ENCODE measurements around the gene IL23A.
A peak's percentile ranks its signal among the peaks of the same experiment; 100 is the strongest.
"Not testable (repeated sequence)": the region's sequence is repeated elsewhere in the genome, so short reads cannot be mapped to it uniquely, and the experiment has no call there.

The IL23A gene

GRCh38 chr12:56334490-56334793 lies 4.2 kb upstream of the IL23A start:
- Histone ChIP-seq H3K4me1 (ENCODE audit: low read depth, poor library complexity, severe bottlenecking) (peaks cover 54% of the 10 kb centered on the region), H3K27me3 (ENCODE audit: insufficient read depth, low read depth) (no peaks in the 10 kb centered on the region), H3K36me3 (ENCODE audit: insufficient read depth) (no peaks in the 10 kb centered on the region), H2AFZ (ENCODE audit: low read depth) (peak overlapping the region; percentile 90), H3K4me2 (peak overlapping the region; percentile 72), H3K27ac (peak overlapping the region; percentile 78), H3K4me3 (IDR thresholded peaks at IDR 0.05; ENCODE audit: insufficient read depth, low read depth, low read length) (peak overlapping the region; percentile 54), H3K9ac (peak overlapping the region; percentile 79), H3K79me2 (ENCODE audit: insufficient read depth, low read depth) (0 out of 2 replicates have a peak, but pooled peaks cover 5% of the 10 kb centered on the region), H4K20me1 (ENCODE audit: insufficient read depth) (no peaks in the 10 kb centered on the region)
- TF ChIP-seq, protein P1, sequence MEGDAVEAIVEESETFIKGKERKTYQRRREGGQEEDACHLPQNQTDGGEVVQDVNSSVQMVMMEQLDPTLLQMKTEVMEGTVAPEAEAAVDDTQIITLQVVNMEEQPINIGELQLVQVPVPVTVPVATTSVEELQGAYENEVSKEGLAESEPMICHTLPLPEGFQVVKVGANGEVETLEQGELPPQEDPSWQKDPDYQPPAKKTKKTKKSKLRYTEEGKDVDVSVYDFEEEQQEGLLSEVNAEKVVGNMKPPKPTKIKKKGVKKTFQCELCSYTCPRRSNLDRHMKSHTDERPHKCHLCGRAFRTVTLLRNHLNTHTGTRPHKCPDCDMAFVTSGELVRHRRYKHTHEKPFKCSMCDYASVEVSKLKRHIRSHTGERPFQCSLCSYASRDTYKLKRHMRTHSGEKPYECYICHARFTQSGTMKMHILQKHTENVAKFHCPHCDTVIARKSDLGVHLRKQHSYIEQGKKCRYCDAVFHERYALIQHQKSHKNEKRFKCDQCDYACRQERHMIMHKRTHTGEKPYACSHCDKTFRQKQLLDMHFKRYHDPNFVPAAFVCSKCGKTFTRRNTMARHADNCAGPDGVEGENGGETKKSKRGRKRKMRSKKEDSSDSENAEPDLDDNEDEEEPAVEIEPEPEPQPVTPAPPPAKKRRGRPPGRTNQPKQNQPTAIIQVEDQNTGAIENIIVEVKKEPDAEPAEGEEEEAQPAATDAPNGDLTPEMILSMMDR (conservative IDR thresholded peaks at IDR 0.05; ENCODE audit: low read depth, low read length), result peak; percentile 20; the same call in 1 of the 2 replicates

DNA sequence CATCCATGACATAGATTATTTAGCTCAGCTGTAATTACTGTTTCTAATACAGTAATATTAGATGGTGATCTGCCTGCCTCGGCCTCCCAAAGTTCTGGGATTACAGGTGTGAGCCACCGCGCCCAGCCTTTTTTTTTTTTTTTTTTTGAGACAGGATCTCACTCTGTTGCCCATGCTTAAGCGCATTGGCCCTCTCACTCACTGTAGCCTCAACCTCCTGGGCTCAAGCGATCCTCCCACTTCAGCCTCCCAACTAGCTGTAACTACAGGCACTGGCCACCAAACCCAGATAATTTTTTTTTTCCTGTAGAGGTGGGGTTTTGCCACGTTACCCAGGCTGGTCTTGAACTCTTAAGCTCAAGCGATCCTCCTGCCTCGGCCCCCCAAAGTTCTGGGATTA lies 3.2 kb upstream of the IL23A start:
- not testable (repeated sequence) for H3K27ac ChIP-seq; H3K36me3 ChIP-seq (ENCODE audit: insufficient read depth); H3K79me2 ChIP-seq (ENCODE audit: insufficient read depth, low read depth); H3K27me3 ChIP-seq (ENCODE audit: insufficient read depth, low read depth); H2AFZ ChIP-seq (ENCODE audit: low read depth); H3K9ac ChIP-seq; H3K4me2 ChIP-seq; H3K4me3 ChIP-seq (IDR thresholded peaks at IDR 0.05; ENCODE audit: insufficient read depth, low read depth, low read length); H4K20me1 ChIP-seq (ENCODE audit: insufficient read depth)
- peaks cover 65% of the 10 kb centered on the region for H3K4me1 ChIP-seq (ENCODE audit: low read depth, poor library complexity, severe bottlenecking)

DNA sequence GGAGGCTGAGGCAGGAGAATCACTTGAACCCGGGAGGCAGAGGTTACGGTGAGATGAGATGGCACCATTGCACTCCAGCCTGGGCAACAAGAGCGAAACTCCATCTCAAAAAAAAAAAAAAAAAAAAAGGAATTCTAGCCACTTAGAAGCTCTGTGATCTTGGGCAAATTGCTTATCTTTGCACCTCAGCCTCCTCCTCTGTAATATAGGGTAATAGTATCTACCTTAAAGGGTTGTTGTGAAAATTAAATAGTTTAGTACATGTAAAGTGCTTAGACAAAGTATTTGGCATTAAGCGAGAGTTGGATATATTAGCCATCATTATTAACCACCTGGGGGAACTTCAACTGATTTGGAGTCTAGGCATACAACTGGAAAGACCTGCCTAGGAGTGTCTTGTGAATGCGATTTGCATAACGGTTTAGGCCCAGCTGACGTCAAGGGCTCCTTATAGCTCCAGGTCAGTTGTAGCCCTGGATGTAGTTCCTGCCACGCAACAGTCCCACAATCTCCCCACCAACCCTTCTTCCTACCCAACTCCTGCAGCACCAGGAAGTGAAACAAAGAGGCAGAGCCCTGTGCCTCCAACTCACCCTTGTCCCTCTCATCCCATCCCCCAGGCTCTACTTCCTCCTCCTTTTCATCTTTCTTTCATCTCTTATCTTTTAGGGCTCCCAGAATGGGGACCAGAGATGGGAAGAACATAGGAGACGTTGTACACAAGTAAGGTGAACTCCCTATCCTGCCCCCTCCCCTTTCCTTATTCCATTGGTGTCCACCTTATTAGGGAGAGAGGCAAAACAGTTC lies 2.1 kb upstream of the IL23A start:
- Histone ChIP-seq H3K79me2 (ENCODE audit: insufficient read depth, low read depth) (0 out of 2 replicates have a peak, but pooled peaks cover 5% of the 10 kb centered on the region), H3K4me3 (IDR thresholded peaks at IDR 0.05; ENCODE audit: insufficient read depth, low read depth, low read length) (no peak overlapping the region), H4K20me1 (ENCODE audit: insufficient read depth) (no peaks in the 10 kb centered on the region), H2AFZ (ENCODE audit: low read depth) (no peak overlapping the region), H3K27ac (no peak overlapping the region), H3K36me3 (ENCODE audit: insufficient read depth) (no peaks in the 10 kb centered on the region), H3K4me1 (ENCODE audit: low read depth, poor library complexity, severe bottlenecking) (peaks cover 71% of the 10 kb centered on the region), H3K9ac (no peak overlapping the region), H3K27me3 (ENCODE audit: insufficient read depth, low read depth) (no peaks in the 10 kb centered on the region), H3K4me2 (peak overlapping the region; percentile 2; the same call in 1 of the 2 replicates)
- TF ChIP-seq, protein P1 (conservative IDR thresholded peaks at IDR 0.05; ENCODE audit: low read depth, low read length), result no peak

- H2AFZ ChIP-seq (ENCODE audit: low read depth), result peak overlapping the region; percentile 40
- TF ChIP-seq, protein P1 (conservative IDR thresholded peaks at IDR 0.05; ENCODE audit: low read depth, low read length), result 0 out of 2 replicates have a peak, but pooled peaks have one; percentile 16
- H3K4me2 ChIP-seq, result peak overlapping the region; percentile 88
- H3K4me3 ChIP-seq (IDR thresholded peaks at IDR 0.05; ENCODE audit: insufficient read depth, low read depth, low read length), result no peak overlapping the region
- peak overlapping the region; percentile 76 for H3K27ac ChIP-seq
- H3K4me1 ChIP-seq (ENCODE audit: low read depth, poor library complexity, severe bottlenecking), result peaks cover 67% of the 10 kb centered on the region
- peak overlapping the region; percentile 9; the same call in 1 of the 2 replicates for H3K9ac ChIP-seq
- H4K20me1 ChIP-seq (ENCODE audit: insufficient read depth), result no peaks in the 10 kb centered on the region
- 0 out of 2 replicates have a peak, but pooled peaks cover 3% of the 10 kb centered on the region for H3K79me2 ChIP-seq (ENCODE audit: insufficient read depth, low read depth)
- no peaks in the 10 kb centered on the region for H3K36me3 ChIP-seq (ENCODE audit: insufficient read depth)
- no peaks in the 10 kb centered on the region for H3K27me3 ChIP-seq (ENCODE audit: insufficient read depth, low read depth)
Observed at GRCh38 chr12:56337753-56338251, 882 bp upstream of the IL23A start.

DNA sequence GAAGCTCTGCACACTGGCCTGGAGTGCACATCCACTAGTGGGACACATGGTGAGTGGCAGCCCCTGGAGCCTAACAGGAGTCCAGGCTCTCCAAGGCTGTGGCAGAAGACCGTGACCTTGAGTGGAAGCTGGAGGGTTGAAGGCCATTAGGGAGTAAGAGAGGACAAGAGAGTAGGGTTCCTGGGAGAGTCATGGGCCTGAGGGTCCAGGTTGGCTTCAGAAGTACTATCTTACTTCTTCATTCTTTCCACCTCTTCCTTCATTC lies 406 bp downstream of the IL23A start:
- H3K9ac ChIP-seq, result peak overlapping the region; percentile 46
- H4K20me1 ChIP-seq (ENCODE audit: insufficient read depth), result no peaks in the 10 kb centered on the region
- H3K79me2 ChIP-seq (ENCODE audit: insufficient read depth, low read depth), result no peaks in the 10 kb centered on the region
- no peaks in the 10 kb centered on the region for H3K36me3 ChIP-seq (ENCODE audit: insufficient read depth)
- TF ChIP-seq, protein P1 (conservative IDR thresholded peaks at IDR 0.05; ENCODE audit: low read depth, low read length), result no peak
- peak overlapping the region; percentile 76 for H3K27ac ChIP-seq
- no peak overlapping the region for H3K4me3 ChIP-seq (IDR thresholded peaks at IDR 0.05; ENCODE audit: insufficient read depth, low read depth, low read length)
- H3K4me2 ChIP-seq, result peak overlapping the region; percentile 88
- peak overlapping the region; percentile 74 for H2AFZ ChIP-seq (ENCODE audit: low read depth)
- H3K27me3 ChIP-seq (ENCODE audit: insufficient read depth, low read depth), result no peaks in the 10 kb centered on the region
- H3K4me1 ChIP-seq (ENCODE audit: low read depth, poor library complexity, severe bottlenecking), result peaks cover 61% of the 10 kb centered on the region
